Measurements from ENCODE around the gene TMEM271.

Gene TMEM271, protein sequence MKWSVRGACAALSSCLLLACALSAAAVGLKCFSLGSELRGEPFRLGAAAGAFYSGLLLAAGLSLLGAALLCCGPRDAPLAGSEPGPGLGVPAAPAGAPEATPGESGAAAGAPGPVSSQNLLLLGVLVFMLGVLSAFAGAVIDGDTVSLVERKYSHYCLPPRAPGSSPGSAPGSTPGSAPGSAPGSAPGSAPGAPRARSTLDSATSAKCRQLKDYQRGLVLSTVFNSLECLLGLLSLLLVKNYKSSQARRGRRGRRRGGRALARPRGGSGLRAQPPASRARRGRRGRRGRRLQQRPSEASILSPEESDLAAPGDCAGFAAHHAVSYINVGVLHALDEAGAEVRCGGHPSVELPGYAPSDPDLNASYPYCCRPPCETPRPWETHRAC

DNA sequence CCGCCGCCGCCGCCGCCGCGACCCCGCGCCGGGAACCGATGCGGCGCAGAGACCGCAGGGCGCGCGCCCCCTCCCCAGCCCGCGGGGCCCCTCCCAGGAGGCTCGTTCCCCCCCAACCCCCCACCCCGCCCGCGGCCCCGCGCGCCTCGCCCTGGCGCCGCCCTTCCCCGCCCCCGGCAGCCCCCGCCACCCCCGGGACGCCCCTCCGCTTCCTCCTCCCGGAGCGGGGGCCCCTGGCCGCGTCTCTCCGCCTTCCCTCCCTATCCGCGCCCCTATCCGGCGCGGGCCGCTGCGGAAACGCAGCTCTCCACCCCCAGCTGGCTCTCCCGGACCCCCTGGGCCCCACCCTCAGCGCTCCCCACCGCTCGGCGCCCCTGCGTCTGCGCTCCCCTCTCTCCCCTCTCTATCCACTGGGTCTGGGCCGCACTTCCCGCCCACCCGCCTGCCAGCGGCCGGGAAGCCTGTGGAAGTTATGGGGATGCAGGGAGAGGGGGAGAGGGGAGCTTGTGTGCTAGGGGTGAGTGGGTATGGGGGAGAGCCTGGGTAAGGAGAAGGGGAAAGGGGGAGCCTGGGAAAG is at the start of gene TMEM271:
Gene TMEM271 (minus strand): TSS at position 51 of the 577 bp plus-strand sequence. CDS start 233 bp downstream, outside the sequence.
- DNase-seq (ENCODE audit: low read depth in 2 of 3, low spot score in 1 of 3) = no peak

DNA sequence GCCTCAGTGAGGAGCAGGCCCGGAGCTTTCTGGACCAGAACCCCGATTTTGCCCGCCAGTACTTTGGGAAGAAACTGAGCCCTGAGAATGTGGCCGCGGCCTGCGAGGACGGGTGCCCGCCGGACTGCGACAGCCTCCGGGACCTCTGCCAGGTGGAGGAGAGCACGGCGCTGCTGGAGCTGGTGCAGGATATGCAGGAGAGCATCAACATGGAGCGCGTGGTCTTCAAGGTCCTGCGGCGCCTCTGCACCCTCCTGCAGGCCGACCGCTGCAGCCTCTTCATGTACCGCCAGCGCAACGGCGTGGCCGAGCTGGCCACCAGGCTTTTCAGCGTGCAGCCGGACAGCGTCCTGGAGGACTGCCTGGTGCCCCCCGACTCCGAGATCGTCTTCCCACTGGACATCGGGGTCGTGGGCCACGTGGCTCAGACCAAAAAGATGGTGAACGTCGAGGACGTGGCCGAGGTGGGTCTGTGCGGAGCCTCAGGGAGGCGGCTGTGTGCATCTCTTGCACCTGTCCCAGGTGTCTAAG is 49.6 kb upstream of the TMEM271 start:
- DNase-seq (ENCODE audit: low read depth in 2 of 3, low spot score in 1 of 3) = no peak

DNA sequence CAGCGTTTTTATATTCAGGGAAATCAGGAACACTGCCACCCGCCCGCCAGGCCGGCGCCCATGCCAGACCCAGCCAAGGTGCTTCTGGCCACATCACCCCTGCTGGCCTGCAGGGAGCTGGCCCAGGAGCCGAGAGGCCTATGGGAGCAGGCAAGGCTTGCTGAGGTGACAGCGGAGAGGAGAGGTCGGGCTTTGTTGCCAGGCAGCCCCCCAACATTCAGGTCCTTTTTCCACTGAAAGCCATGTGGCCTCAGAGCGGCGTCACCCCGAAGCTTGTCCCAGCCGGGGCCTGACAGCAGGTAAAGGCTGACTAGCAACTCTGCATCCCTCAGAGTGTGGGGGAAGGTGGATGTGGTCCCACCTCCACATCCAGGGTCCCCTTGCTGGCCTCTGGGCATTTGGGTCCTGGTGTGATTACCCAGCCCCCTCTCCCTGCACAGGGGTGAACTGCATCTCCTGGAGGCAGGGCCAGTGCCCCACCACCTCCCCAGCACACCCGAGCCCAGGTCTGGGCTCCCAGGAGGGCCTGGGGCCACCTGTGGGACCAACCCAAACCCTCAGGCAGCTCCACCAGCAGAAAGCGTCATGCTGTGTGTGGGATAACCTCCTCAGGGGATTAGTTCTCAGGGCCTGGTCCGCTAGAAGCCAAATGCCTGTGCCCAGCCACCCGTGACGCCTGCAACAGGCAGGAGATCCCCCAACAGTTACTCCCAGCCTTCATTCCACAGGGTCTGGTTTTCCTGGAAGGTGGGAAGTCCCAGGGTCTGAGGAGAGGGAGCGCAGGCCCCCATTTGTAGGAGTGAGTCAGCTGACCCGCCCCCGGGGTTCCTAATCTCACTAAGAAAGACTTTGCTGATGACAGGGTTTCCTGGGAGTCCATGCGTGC is 48.9 kb upstream of the TMEM271 start, which contains the start of gene PDE6B:
Gene PDE6B (plus strand): TSS at position 869 of the 886 bp plus-strand sequence. CDS start 54 bp downstream, outside the sequence.
- DNase-seq (ENCODE audit: low read depth in 2 of 3, low spot score in 1 of 3) = no peak

DNA sequence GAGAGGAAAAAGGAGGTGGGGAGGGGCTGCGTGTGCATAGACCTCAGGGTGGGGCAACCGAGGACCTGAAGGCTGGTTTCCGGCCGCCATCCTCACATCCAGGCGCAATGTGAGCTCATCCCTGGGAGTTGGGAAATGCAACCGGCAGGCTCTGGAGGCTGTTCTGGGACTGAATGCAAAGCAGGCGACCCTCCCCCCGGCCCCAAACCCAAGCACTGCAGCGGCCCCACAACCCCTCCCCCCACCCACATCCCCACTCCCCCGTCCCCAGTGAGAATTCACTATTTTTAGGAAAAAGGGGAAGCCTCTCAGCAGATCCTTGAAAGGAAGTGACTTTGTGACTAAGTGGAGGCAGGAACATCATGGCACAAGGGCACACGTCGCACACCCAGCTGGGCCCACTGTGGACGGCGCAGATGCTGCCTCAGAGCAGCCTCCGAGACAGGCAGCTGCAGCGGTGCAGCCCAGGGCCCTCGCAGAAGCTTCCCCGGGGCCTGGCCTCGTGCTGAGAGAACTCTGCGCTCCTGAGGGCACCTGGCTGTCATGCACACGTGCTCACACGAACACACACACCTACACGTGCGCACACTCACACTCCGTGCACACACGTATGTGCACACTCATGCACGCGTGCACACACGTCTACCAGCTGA is 47.9 kb upstream of the TMEM271 start:
- DNase-seq (ENCODE audit: low read depth in 2 of 3, low spot score in 1 of 3) = no peak

DNA sequence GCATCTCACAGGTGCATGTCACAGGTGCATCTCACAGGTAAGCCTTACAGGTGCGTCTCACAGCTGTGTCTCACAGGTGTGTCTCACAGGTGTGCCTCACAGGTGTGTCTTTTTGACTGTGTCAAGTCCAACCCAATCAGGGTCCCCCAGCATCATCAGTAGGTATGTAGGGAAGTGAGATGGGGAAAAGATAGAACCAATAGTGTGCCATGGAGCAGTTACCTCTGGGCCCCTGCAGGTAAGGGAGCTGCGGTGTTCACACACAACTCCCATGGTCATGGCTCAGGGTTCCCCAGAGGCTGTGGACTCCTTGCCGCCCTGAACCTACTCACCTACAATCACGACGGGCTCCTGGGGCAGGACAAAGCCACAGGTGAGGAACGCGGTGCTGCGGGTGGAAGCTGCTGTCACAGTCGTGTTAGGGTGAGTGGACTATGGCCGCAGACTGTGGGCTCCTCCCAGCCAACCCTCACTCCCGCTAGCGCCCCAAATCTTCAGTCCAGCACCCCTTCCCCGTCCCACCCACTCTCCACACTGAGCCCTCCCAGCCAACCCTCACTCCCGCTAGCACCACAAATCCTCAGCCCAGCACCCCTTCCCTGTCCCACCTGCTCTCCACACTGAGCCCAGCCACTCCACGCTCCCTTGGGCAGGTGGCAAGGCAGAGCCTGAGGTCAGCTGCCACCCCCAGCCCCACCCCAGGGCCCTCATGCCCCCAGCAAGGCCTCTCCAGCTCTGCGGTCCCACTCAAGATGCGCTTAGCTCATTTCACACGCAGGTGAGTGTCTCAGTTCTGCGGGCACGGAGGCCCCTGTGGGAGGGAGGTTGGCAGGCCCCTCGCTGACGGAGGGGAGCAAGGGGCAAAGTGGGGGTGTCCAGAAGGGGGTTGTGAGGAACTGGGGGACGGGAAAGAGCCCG is 47.2 kb upstream of the TMEM271 start:
- DNase-seq (ENCODE audit: low read depth in 2 of 3, low spot score in 1 of 3) = no peak

DNA sequence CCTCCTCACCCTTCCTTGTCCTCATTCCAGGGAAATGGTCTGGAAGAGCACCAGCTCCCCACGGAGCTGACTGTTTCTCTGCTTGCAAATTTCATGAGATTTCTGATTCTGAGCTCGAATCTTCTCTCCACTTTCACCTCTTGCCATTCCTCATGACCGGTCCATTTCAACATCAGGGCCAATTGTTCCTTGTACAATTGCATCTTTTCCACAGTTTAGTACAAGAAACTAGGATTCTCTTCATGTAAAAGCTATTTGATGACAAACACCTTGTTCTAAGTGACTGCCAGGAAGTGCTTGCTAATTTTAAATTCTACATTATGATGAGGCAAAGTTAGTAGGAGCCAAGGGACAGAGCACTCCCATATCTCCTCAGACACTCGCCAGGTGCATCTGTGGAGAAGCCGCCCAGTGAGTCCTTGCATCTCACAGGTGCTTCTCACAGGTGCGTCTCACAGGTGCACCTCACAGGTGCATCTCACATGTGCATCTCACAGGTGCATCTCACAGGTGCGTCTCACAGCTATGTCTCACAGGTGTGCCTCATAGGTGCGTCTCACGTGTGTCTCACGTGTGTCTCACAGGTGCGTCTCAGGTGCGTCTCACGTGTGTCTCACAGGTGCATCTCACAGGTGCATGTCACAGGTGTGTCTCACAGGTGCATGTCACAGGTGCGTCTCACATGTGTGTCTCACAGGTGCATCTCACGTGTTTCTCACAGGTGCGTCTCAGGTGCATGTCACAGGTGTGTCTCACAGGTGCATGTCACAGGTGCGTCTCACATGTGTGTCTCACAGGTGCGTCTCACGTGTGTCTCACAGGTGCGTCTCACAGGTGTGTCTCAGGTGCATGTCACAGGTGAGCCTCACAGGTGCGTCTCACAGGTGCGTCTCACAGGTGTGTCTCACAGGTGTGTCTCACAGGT is 46.2 kb upstream of the TMEM271 start:
- no peak for DNase-seq (ENCODE audit: low read depth in 2 of 3, low spot score in 1 of 3)

DNA sequence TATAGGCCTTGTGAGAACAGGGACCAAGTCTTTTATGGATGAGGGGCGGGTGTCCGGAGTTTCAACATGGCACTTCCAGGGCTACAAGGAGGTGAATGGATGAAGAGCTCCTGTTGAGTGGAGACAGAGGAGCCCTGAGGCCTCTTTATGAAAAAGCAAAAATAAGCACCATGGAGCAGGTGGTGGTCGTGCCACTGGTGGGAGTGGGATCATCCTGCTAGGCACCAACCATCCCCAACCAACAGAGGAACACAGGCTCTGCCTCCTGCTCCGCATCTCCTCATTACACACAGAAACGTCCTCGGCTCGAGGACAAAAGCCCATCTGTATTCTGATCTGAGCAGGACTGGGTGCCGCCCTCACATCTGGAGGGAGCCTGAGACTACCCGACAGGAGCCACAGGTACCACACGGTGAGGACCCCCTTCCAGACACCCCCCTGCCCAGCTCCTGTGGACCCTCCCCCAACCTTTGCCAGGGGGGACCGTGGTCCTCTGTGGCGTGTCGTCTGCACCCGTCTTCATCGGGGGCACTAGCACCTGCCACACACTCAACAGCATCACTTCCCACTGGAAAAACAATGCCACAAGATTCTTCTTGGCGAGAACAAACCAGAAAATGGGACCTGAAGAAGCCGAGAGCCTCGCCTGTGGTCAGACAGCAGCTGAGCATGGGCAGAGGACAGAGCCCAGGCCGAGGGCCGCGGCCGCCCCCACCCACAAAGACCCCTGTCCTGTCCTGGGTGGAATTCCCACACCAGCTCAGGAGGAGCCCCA is 45.4 kb upstream of the TMEM271 start:
- no peak for DNase-seq (ENCODE audit: low read depth in 2 of 3, low spot score in 1 of 3)

DNA sequence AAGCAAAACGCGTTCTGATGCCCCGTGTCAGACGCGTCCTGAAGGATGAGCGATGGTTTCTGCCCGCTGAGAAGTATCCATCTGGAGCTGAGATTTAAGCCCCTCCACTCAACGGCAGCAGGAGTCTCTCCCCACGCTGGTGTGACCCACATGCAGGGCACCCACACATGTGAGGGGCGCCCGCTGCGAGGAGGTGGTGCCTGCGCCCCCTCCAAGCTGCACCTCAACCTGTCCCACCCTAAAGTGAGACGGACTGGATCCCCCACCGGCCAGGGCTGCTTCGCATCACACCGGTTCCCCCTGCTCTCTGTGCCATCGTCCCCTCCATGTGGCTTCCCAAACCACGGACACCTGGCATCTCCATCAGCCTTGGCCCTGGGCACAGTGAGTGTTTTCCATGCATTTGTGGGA is 44.8 kb upstream of the TMEM271 start:
- DNase-seq (ENCODE audit: low read depth in 2 of 3, low spot score in 1 of 3) = no peak

DNA sequence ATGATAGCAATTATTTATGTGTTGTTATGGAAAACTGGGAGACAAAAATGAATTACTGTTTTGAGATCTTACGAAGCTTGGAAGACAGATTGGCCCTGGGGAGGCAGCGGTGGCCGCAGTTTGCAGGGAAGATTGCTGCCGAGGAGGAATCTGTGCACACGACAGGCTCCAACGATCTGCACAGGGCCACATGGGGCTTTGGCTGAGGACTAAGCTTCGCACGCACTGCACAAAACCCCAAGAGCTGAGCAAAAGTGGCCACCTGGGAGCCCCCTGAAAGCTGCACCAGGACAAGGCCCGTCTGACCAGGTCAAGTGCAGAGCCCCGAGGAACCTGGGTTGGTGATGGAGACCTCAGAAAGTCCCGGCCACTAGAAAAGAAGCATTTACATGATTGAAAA is 44.1 kb upstream of the TMEM271 start:
- no peak for DNase-seq (ENCODE audit: low read depth in 2 of 3, low spot score in 1 of 3)

DNA sequence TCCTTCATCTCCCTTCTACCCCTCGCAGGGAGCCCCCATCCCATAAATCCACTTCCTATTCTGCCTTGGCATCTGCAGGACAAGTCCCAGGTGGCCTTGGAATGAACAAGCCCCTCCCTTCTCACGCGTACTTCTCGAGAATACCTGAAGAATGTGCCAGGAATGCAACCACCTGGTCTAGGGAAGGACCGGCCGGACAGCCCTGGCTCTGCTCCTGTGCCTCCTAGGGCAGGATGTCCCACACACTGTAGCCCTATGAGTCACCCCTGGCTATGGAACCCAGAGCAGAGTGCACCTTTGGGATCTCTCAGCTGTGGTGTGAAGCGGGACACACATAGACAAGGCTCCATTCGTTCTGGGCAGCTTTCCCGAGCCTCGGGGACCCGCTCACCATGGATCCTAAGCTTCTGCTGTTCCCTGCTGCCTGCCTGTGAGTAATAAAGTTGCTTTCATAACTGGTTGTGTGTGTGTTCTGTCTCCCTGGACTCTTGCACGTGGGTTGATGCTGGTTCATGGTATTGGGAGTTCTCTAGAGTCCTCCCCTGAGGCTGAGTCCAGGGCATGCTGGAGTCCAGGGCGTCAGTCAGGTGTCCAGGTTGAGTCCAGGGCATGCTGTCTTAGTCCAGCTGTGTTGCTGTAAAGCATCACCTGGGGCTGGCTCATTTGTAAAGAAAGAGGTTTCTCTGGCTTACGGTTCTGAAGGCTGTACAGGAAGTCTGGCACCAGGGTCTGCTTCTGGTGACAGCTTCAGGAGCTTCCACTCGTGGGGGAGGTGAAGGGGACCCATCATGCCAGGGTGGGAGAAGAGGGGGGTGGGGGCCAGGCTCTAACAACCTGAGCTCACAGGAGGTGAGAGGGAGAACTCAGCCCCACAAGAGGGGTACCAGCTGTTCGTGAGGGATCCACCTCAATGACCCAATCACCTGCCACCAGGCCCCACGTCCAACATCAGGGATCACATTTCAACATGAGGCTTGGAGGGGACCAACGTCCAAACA is 41.8 kb upstream of the TMEM271 start:
- no peak for DNase-seq (ENCODE audit: low read depth in 2 of 3, low spot score in 1 of 3)

DNA sequence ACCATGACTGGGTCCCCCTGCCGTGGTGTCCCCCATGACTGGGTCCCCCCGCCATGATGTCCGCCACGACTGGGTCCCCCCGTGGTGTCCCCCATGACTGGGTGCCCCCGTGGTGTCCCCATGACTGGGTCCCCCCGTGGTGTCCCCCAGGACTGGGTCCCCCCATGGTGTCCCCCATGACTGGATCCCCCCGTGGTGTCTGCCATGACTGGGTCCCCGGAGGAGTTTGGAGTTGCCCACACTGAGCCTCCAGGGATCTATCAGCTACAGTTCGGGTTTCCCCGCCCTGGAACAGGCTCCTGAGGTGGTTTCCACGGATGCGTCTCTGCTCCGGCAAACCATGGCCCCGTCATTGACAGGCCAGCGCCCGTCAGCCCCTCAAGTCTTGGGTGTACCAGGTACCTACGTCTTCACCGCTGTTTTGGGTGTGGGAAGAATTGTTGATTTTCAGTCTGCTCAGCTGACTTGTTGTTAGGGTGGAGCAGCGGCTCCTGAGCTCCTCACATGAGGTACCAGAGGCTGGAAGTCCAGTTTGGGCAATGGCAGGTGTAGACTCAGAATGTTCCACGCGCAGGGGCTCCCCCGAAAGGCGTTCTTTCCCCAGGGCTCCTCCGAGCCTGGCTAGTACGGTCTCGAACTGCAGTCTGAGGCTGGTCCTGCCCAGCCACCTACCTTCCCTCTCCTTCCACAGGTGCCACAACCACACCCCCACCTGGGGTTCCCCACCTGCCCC is 41.0 kb upstream of the TMEM271 start:
- DNase-seq (ENCODE audit: low read depth in 2 of 3, low spot score in 1 of 3) = no peak

DNA sequence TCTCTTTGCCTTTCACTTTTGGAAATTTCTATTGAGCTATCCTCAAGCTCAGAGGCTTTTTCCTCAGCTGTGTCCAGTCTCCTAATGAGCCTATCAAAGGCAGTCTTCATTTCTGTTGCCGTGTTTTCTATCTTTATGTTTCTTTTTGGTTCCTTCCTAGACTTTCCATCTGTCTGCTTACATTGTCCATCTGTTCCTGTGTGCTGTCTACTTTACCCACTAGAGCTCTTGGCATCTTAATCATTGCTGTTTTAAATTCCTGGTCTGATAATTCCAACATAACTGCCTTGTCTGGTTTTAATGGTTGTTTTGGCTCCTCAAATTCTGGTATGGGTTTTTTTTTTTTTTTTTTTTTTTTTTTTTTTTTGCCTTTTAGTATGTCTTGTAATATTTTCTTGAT is 40.0 kb upstream of the TMEM271 start:
- no peak for DNase-seq (ENCODE audit: low read depth in 2 of 3, low spot score in 1 of 3)

DNA sequence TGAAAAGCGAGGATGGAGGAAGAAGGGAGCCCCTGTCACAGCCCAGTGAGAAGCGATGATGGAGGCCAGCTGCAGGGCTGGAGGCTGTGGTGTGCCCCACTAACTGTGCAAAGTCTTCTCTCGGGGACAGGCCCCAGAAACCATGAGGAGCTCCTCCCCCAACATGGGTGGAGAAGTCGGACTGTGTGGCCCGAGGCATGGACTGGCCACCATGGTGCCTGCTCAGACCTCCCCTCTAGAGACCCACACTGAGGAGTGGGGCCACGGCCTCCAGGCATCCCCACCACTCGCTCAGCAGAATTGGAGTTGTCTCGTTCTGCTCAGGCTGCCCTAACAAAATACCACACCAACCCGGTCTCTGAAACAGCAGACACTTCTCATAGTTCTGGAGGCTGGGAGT is 37.0 kb upstream of the TMEM271 start:
- DNase-seq (ENCODE audit: low read depth in 2 of 3, low spot score in 1 of 3) = no peak

DNA sequence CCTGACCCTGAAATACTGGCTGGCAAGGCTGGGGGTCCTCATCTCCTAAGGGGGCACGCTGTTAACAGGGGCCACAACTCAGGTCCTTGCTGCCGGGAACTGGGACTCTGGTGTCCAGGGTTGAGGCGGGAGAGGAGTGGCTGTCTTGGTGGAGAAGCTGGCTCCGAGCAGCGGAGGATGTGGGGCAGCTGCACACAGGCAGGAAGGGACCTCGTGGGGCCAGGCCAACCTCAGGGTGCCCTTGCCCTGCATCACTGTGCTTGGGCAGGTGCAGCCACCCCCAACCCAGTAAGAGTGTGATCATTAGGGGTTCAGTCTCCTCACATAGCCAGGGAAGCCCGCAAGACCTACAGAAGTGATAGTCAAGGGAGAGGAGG is 36.6 kb upstream of the TMEM271 start:
- no peak for DNase-seq (ENCODE audit: low read depth in 2 of 3, low spot score in 1 of 3)

DNA sequence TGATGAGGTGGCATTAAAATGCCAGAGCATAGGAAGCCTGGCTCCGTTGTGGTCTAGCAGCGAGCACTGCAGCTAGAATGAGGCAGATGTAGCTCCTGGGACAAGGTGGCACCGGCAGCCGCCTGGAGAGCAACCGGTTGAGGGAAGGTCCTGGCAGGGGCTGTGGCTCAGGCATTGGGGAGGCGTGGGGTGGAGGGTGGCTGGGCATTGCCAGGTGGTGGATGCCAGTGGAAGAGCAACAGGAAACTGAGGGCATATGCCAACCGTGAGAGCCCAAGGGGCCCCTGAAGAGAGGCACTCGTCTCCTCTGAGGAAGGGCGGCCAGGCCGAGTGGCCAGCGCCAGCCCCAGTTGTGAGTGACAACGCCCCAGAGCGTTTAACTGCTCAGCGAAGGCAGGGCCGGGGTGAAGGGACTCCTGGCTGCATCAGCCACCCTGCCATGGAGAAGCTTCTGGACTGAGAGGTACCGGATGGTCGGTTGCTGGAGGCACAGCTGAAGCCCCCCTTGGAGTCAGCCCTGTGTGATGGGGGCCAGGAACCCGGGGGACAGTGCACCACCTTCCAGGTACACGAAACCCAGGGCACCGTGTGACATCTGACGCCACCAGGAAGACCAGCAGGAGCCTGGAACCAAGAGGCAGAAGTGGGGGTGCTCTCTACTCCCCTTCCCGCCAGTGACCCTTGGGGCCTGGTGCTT is 36.1 kb upstream of the TMEM271 start:
- no peak for DNase-seq (ENCODE audit: low read depth in 2 of 3, low spot score in 1 of 3)

All from stimulated activated CD4-positive, alpha-beta T cell treated with anti-CD3 and anti-CD28 coated beads, Interleukin-12 subunit alpha, Interleukin-12 subunit beta, amount 100 ng/mL, for 48 hours (primary cell).